Measurements from ENCODE around the gene BBS9.

BBS9 gene

DNA sequence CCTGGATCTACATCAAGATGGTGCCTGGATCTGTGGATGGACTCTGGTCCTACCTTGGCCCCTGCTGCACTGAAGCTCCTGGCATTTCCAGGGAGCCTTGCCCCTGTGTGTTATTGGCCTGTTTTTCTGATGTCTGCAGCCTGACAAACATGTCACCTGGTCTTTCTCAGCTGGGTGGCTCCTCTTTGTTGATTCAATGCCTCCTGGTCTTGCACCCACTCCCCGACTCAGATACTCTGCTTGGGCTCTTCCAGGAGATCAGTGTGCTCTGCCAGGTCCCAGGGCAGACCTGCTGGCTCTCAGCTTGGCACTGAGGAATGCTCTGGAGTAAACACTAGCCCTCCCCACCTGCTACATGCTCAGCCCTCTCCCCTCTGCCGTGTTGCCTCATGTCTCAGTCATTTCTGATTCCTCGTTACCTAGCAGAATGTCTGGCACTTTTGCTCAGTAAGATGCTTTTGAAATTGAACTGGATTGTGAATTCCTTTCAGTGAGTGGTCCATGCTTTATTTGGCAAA lies 522.7 kb downstream of the BBS9 start:
- H3K9me3 ChIP-seq (ENCODE audit: control insufficient read depth in 2 of 2, low read length in 2 of 2) = no peaks in the 10 kb centered on the region
- peaks cover 2 to 5% of the 10 kb centered on the region in 2 donors for H3K4me1 ChIP-seq (ENCODE audit: control insufficient read depth in 2 of 2, insufficient read depth in 2 of 2, low read length in 2 of 2)
- H3K4me3 ChIP-seq (ENCODE audit: low read length in 2 of 2) = no peak overlapping the region
- H3K27me3 ChIP-seq (ENCODE audit: control insufficient read depth in 2 of 2, insufficient read depth in 2 of 2, low read length in 2 of 2) = no peaks in the 10 kb centered on the region
- no peak overlapping the region for H3K9ac ChIP-seq (ENCODE audit: low read depth in 1 of 2, low read length in 2 of 2)
- no peak overlapping the region for H3K27ac ChIP-seq (ENCODE audit: low read depth in 2 of 2, low read length in 2 of 2)
- H3K36me3 ChIP-seq (ENCODE audit: control insufficient read depth in 2 of 2, insufficient read depth in 2 of 2, low read length in 2 of 2) = no peaks in the 10 kb centered on the region

- H3K9me3 ChIP-seq (ENCODE audit: control insufficient read depth in 2 of 2, low read length in 2 of 2) = no peaks in the 10 kb centered on the region
- H3K4me3 ChIP-seq (ENCODE audit: low read length in 2 of 2) = no peak overlapping the region
- no peak overlapping the region for H3K27ac ChIP-seq (ENCODE audit: low read depth in 2 of 2, low read length in 2 of 2)
- H3K4me1 ChIP-seq (ENCODE audit: control insufficient read depth in 2 of 2, insufficient read depth in 2 of 2, low read length in 2 of 2) = peaks cover 2 to 5% of the 10 kb centered on the region in 2 donors
- H3K27me3 ChIP-seq (ENCODE audit: control insufficient read depth in 2 of 2, insufficient read depth in 2 of 2, low read length in 2 of 2) = no peaks in the 10 kb centered on the region
- no peaks in the 10 kb centered on the region for H3K36me3 ChIP-seq (ENCODE audit: control insufficient read depth in 2 of 2, insufficient read depth in 2 of 2, low read length in 2 of 2)
- no peak overlapping the region for H3K9ac ChIP-seq (ENCODE audit: low read depth in 1 of 2, low read length in 2 of 2)
These were observed 525.3 kb downstream of the BBS9 start for GRCh38 chr7:33654676-33655075.

Data from mucosa of rectum (tissue), 2 donors.